ENCODE measurements around the gene PGAP6.
"Not testable (repeated sequence)": the region's sequence is repeated elsewhere in the genome, so short reads cannot be mapped to it uniquely, and the experiment has no call there.

PGAP6 gene

GRCh38 chr16:366476-366875 lies 15.3 kb downstream of the PGAP6 start:
- no peak for DNase-seq

- DNase-seq = no peak
Measured at GRCh38 chr16:364595-365491, 16.9 kb downstream of the PGAP6 start.

DNA sequence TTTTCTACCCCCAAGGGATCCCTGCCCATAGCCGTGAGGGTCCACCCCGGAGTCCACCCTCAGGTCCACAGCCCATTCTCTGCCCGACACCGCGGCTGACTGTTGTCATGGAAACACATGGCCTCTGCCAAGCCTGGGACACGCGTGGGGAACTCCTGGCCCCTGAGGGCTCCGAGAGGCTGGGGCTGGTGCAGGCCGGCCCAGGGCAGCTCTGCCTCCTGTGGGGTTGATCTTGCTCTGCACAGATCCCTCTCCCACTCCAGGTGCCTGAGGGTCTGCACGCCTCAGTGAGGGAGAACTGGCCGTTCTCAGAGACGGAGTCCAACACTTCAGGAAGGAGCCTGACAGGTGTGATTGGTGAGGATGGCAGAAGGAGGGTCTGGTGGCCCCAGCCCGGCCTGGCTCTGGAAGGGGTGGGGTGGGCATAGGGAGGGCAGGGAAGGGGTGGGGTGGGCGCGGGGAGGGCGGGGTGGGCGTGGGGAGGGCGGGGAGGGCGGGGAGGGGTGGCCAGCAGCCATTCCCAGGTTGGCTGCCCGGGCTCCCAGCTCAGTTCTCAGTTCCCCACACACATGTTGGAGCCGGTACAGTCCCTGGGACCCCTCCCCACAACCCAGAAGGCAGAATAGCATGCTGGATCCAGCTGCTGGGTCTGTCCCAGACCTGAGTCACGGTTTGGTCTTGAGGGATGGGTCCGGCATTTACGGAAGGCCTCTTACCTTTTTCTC lies 17.9 kb downstream of the PGAP6 start:
- no peak for DNase-seq

DNA sequence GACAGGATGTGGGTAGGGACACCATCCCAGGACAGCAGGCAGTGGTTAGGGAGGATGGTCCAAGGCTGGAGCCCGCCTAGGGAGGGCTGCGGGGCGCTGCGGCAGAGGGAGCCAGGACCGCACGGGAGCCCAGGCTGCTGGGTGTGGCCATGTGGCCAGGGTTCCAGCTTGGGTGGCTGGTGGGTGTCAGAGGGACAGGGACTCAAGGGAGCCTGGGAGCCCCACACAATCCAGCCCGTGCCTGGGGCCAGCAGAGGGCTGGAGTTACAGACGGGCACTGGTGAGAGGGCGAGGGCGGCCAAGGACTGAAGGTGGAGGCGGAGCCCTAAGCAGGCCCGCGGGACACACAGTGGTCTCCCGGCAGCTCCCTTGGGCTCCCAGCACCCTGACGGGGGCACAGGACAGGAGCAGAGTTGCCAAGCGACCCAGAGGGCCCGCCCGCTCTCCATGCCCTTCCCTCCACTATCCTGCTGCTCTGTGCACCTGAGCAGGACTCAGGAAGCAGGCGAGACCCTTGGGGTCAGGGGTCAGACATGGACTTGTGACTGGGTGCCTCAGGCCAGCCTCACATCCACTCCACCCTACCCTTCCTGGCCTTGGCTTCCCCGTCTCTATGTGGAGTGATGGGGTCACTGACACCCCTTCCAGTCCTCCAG lies 18.5 kb downstream of the PGAP6 start:
- DNase-seq = no peak

DNA sequence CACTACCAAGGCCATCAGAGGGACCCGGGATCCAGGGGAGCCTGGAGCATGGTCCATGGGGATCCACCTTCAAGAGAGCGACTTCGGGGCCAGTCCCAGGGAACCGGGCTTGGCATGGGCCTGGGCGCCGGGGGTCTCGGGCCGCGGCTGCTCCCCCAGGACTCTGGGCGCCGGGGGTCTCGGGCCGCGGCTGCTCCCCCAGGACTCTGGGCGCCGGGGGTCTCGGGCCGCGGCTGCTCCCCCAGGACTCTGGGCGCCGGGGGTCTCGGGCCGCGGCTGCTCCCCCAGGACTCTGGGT lies 19.1 kb downstream of the PGAP6 start:
- DNase-seq = not testable (repeated sequence)

GRCh38 chr16:361872-362701 lies 19.7 kb downstream of the PGAP6 start:
- DNase-seq = peak; percentile 79 to 82

GRCh38 chr16:361341-361871 lies 20.4 kb downstream of the PGAP6 start:
- DNase-seq = no peak

GRCh38 chr16:360698-361336 lies 21.0 kb downstream of the PGAP6 start:
- no peak for DNase-seq

- DNase-seq = no peak
Measured at GRCh38 chr16:359871-360697, 21.7 kb downstream of the PGAP6 start.

- DNase-seq = no peak
Measured at GRCh38 chr16:359067-359763, 22.6 kb downstream of the PGAP6 start.

DNA sequence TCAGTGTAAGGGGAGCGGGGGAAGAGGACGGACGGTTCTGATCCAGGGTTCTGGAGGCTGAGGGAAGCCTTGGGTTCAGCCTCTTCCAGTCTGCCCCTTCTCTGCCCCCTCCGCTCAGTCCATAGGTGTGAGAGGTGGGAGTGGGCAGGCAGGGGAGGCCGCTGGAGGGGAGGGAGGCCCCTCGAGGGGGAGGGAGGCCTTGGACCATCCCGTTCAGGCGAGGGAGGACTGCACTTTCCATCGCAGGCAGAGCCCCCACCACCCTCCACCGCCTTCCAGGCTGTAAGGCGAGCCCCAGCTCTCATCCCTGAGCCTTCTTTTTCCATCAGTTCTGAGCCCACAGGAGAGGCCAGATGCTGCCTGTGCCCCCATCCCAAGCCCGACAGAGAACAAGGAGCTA lies 25.0 kb downstream of the PGAP6 start:
- no peak for DNase-seq

- DNase-seq = no peak
Measured at GRCh38 chr16:354971-355461, 26.8 kb downstream of the PGAP6 start.

GRCh38 chr16:354291-354881 lies 27.4 kb downstream of the PGAP6 start:
- DNase-seq = no peak

GRCh38 chr16:353404-354290 lies 28.1 kb downstream of the PGAP6 start:
- DNase-seq = no peak

DNA sequence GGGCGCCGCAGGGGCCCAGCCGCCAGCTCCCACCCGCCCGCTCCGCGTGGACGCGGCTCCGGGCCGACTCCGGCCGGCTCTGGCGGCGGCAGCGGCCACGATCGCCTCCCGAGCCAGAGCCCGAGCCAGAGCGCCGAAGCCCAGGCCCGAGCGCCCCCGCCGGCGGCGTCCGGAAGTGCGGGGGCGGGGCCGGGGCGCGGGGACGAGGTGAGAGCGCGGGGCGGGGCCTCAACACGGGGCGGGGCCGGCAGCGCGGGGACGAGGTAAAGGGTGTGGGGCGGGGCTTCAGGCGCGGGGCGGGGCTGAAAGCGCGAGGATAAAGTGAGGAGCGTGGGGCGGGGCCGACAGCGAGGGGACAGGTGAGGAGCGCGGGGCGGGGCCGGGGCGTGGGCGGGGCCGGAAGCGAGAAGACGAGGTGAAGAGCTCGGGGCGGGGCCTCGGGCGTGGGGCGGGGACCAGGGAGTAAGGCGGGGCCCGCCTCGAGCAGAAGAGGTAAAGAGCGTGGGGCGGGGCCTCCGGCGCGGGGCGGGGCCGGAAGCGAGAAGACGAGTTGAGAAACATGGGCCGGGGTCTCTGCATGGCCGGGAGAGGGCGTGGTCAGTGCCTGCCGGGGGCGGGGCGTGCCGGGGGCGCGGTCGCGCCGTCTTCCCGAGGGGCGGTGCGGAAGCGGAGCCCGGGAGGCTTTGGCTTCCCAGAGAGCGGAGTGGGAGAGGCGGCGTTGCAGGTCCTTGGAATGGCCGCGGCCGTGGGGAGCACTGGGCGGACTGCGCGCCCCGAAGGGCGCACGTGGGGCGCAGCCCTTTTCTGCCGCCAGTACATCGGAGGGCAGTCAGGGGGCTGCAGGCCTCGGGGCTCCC lies 29.0 kb downstream of the PGAP6 start, which contains the start of gene AXIN1:
Gene AXIN1, minus strand, starts transcription at position 177 of the 857 bp plus-strand sequence. CDS start 5,698 bp downstream, outside the sequence.
- DNase-seq = peak; percentile 95 to 99

- DNase-seq = no peak
Measured at GRCh38 chr16:351804-352520, 29.8 kb downstream of the PGAP6 start.

DNA sequence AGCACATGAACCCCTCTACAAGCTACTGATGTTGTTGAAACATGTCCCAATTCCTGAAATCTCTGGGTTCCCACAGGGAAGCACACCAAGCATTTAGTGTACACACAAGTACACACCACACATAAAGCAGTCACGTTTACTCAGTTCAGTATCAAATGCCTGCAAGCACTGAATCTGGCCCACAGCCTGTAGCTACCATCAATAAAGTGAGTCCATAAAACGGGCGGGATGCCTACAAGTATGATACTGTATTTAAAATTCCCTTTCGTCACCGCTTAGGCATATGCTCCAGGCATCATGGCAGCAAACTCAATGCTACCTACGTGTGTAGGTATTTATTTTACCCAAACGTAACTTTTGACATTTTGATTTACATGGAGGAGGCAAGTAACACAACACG lies 31.6 kb downstream of the PGAP6 start:
- DNase-seq = no peak
